Fibroblast of peridontal ligament (primary cell): ENCODE data around the gene EXOSC7.

Experiments
- DNase-seq: peaks from one replicate; pipeline ENCODE4 v3.0.0-alpha.2; 2010; ENCODE audit errors: extremely low read depth

EXOSC7 gene

GRCh38 chr3:44992555-44993470, 16.8 kb downstream of the EXOSC7 start:
- DNase-seq = peak; percentile 35

DNA sequence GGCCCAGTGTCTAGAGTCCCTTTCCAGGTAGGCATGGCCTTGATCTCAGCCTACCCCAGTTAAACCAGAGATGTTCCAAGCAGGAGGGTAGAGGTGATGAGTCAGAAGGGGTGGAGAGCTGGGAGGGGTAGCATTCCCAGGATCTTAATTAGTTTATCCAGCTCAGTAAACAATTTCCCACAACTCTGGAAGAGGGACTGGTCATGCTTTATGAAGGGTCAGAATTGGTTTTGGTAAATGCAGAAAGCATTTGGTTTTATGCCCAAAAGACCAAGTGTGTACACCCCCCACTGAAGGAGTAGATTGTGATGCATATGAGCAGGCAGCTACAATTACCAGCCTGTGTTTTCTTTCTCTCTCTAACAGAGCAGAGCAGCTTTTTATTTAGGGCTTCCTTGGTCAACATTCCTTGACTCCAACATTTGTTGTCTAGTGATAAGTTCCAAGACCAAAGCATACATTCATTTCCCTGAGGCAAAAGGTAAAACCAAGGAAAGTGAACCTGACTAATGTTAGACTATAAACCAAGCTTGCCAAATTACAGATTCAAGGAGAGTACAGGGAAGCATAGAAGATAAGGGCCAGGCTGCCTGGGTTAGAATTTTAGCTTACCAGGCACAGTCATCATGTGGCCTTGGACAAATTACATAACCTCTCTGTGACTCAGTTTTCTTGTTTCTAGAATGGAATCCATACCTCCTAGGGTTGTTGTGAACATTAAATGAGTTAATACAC, 17.6 kb downstream of the EXOSC7 start:
- DNase-seq = peak; percentile 96

GRCh38 chr3:44995142-44995770, 19.2 kb downstream of the EXOSC7 start:
- DNase-seq = peak; percentile 88

DNA sequence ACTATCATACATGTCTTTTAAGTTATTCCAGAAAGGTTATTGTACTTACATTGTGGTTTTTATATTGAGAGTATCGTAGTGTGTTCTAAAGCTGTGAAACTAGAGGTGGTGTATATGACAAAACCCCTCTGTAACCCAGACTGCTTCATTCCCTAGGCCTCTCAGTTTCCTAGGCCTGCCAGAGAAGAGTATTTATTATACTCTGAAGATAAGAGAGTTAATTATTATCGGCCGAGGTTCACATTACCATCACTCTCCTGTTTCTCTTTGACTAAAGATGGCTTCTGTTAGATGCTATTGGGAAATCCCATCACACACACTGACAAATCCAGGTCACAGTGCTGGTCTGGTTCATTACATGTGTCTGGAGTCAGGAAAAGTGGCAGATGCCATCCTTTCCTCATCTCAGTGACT, 20.5 kb downstream of the EXOSC7 start:
- DNase-seq = no peak

DNA sequence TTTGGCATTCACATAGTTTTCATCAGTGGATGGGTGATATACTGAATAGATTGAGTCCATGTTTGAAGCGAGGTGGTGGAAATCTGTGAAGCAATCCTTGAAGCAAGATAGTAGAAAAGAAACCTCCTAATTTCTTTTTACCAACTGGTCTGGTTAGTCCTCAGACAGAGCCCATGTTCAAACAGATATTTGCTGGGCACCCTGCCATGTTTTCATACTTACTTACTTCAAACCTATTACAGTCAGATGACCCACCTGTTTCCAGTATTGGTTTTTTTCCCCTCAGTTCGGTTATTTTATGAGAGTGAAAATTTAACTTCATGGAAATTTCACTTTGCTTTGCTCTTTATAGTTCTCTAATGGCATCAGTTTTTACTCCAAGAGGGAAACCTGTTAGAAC, 23.7 kb downstream of the EXOSC7 start:
- DNase-seq = no peak

DNA sequence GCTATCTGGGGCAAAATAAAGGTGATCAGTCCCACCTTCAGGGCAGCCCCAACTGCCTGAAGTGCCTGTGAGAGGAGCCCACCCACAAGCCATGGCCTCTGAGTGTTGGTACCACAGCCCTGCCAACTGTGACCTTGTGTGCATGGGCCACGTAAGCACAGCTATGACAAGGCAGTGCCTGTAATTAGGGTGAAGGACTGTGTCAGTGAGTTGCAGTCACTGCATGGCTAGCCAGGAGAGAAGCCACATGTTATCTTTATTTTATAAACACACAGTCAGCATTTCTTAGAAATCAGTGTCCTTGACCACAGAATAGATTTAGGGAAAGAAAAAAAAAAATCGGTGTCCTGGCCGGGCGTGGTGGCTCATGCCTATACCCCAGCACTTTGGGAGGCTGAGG, 24.8 kb downstream of the EXOSC7 start:
- DNase-seq = no peak

DNA sequence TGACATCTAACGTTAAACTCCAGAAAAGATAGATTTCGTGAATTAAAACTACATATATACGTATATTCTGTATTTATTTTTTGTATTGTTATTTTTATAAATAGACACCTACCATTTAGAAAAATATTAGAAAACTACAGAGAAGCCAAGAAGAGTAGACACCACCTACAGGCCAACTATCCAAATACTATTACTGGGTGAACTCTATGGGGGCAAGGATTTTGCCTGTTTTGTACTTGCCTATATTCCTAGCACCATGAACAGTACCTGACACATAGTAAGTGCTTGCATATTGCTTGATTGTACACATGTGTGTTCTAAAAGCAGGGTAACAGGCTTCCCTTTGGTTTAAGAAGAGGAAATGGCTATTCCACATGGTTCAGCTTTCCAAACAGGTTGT, 25.7 kb downstream of the EXOSC7 start:
- no peak for DNase-seq

DNA sequence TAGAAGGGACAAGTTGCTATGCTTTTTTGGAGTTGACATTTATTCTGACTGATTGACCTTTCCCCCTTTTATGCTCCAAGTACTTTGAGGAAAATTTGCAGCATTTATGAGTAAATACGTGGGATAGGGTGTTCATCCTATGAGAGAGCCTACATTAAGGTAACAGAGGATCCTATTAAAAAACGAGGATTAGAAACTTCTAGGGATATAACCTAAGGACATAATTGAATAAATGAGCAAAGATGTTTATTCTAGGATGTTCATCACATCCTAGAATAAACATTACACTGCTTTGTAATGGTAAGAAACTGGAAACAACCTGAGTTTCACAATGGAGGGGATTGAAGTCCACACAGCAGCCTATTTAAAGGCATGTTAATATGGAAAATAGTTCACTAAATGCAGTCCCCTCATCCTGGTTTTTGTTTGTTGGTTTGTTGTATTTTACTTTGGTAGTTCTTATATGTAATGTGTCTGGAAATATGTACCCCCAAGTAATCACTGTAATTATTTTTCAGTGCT, 26.2 kb downstream of the EXOSC7 start:
- DNase-seq = no peak

DNA sequence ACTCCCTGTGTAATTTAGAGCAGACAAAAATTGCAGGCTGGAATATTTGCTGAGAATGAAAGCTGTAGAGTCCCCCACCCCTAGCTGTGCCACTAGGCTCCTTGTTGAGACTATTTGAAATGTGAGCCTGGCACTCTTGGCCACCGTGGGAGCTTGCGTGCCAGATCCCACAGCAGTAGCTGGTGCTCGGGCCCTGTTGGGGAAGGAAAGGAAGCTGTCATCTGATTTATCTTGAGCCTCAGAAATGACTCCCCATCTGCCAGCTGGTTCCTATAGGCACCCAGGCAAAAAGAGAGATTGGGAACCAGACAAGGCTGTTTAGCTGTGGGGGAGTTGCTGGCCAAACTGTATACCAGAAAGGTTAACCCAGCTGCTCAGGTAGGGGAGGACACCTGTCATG, 26.7 kb downstream of the EXOSC7 start:
- DNase-seq = no peak

GRCh38 chr3:45003406-45003805, 27.4 kb downstream of the EXOSC7 start:
- DNase-seq = no peak

DNA sequence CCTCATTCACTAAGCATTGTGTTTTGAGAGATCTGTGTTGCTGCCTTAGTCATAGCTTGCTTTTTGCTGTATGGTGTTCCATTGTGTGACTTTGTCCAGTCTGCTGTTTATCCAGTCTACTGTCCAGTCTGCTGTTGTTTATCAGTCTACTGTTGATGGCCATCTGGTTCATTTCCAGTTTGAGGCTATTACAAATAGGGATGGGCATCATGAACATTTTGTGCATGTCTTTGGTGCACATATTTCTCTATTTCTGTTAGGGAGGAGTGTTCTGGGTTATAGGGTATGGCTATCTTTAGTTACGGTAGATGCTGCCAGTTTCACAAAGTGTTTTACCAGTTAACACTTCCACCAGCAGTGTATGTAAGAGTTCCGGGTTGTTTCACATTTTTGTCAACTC, 27.8 kb downstream of the EXOSC7 start:
- DNase-seq = no peak

DNA sequence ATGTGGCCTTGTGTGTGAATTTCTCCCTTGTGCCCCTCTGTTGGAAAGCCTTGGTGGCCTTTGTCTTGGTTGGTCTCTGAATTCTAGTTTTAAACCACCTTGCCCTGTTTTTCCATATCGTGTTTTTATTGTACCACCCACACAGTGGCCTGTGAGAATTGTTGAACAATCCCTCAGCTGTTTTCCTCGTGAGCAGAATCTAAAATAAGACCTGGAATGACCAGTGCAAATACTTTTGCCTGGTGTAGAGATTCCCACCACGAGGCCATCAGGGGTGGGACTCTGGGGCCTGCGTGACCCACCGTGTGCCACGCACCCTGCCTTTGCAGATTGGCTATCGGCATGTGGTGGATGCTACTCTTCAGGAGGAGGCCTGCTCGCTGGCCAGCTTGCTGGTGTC, 31.0 kb downstream of the EXOSC7 start:
- DNase-seq = no peak

DNA sequence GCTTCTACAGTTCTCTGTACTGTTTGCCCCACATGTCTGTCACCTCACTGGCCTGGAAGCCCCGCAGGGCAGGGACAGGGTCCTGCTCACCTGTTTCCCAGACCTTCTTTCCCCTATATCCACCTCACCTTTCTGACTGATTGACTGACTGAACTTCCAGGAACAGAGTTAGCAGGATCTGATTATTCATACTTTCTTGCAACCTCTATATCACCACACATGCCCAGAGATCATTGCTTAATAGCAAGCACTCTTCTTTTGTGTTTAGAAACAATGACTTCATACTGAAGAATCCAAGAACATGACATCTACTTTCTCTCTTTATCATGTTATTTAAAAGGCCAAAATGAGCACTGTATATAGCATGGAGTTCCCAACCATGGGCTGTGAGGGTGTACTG, 32.1 kb downstream of the EXOSC7 start:
- peak; percentile 75 for DNase-seq

- DNase-seq = no peak
These were observed 33.8 kb downstream of the EXOSC7 start for GRCh38 chr3:45009868-45010267.

DNA sequence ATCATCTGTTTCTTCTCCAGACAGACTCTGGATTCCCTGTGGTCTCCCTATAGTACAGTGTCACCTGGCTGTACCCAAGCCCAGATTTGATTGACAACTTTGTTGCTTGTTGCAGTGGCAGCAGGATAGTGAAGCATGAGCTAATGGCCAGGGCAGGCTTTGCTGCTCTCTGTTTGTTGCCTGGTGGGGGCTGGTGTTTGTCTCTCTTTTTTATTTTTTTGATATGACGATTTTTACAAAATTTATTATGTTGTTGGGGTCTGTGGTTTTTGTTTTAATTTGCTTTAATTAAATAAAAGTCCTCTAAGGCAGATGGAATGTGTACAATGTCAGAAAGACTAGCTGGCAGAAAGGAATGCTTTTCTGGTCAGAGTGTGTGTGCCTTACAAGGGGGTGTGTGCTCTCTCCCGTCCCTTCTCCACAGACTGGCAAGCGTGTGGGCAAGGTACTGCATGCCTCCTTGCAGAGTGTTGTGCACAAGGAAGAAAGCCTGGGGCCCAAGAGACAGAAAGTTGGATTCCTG, 34.8 kb downstream of the EXOSC7 start:
- peak; percentile 75 for DNase-seq

GRCh38 chr3:45011756-45012508, 35.9 kb downstream of the EXOSC7 start:
- peak; percentile 95 for DNase-seq

- DNase-seq = no peak
These were observed 36.5 kb downstream of the EXOSC7 start for GRCh38 chr3:45012577-45012976.

- no peak for DNase-seq
These were observed 40.9 kb downstream of the EXOSC7 start for GRCh38 chr3:45016916-45017315.

GRCh38 chr3:45017821-45018220, 41.8 kb downstream of the EXOSC7 start:
- DNase-seq = peak; percentile 46

DNA sequence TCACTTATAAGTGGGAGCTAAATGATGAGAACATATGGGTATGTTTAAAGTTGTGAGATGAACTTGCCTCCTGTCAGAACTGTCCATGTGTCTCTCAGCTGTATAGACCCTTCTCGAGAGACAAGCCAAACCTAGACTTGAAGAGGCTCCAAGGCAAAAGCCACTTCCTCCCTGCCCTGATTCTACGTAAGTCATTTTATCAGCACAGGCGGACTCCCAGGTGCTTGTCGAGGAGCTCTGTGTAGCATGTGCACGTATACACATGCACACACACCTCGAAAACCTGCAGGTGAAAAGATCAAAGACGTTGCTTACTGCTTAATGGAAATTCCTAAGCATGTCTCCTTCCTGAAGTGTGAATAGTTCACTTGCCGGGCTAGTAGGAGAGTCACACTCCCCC, 44.5 kb downstream of the EXOSC7 start:
- DNase-seq = no peak

GRCh38 chr3:45021524-45022297, 45.7 kb downstream of the EXOSC7 start:
- DNase-seq = no peak
